Gastroesophageal sphincter (tissue), 4 donors: ENCODE data around the gene CCDC57. TPM values are rescaled to one million over a fixed set of nuclear protein-coding genes. Genes with fewer than 3 reads are reported as not detected.

Source experiments
- ATAC-seq: fragments of 150-250 bp; one replicate; pipeline ENCODE4 v1.9.1; 2016; ENCODE audit warnings: mild to moderate bottlenecking, moderate library complexity
- H3K27ac ChIP-seq, 4 donors: fragments of 200-600 bp; sonication (generic) in 3 of 4; 1 replicate in 3 of 4; 2 replicates in 1 of 4; pipeline ENCODE4 v1.5.1; 2016 to 2019
- H3K27me3 ChIP-seq: fragments of 200-600 bp; sonication (generic); one replicate; pipeline ENCODE4 v1.5.1; 2019
- H3K36me3 ChIP-seq, 2 donors: fragments of 200-600 bp; sonication (generic); one replicate each; pipeline ENCODE4 v1.5.1; 2019; ENCODE audit warnings: control low read depth in 1 of 2
- H3K4me1 ChIP-seq, 3 donors: fragments of 200-600 bp; sonication (generic); 1 replicate in 2 of 3; 2 replicates in 1 of 3; pipeline ENCODE4 v1.5.1; 2016 to 2019; ENCODE audit warnings: control low read depth in 2 of 3
- H3K4me3 ChIP-seq, 2 donors: fragments of 200-600 bp; sonication (generic); one replicate each; pipeline ENCODE4 v1.5.1; 2019; ENCODE audit warnings: mild to moderate bottlenecking in 1 of 2, moderate library complexity in 1 of 2
- H3K9me3 ChIP-seq, 3 donors: fragments of 200-600 bp; sonication (generic); one replicate each; pipeline ENCODE4 v1.5.1; 2017 to 2019; ENCODE audit warnings: control low read depth in 2 of 3
- CTCF ChIP-seq, 4 experiments: fragments of 200-600 bp in 2 of 4; fragments of 450-650 bp in 2 of 4; sonication (generic) in 1 of 4; IDR thresholded peaks; one replicate each; pipeline ENCODE4 v1.5.1; 2017 to 2019; ENCODE audit warnings: antibody characterized with exemption in 4 of 4, mild to moderate bottlenecking in 2 of 4, moderate library complexity in 2 of 4
- EP300 ChIP-seq: sonication (generic); formaldehyde crosslinking; IDR thresholded peaks from one replicate; pipeline ENCODE4 v1.6.1; 2017; ENCODE audit warnings: antibody characterized with exemption, mild to moderate bottlenecking
- POLR2A ChIP-seq, 2 donors: fragments of 450-650 bp; IDR thresholded peaks; one replicate each; pipeline ENCODE4 v1.6.1; 2017; ENCODE audit warnings: antibody characterized with exemption in 2 of 2, mild to moderate bottlenecking in 2 of 2, moderate library complexity in 1 of 2
- POLR2AphosphoS5 ChIP-seq: sonication (generic); formaldehyde crosslinking; IDR thresholded peaks from one replicate; pipeline ENCODE4 v1.6.1; 2017; ENCODE audit warnings: antibody characterized with exemption
- WGBS, 2 donors: methylation state at CpG; one replicate each; pipeline ENCODE4 v1.1.5; 2018; ENCODE audit warnings: low coverage in 1 of 2; 5-methylcytosine and 5-hydroxymethylcytosine counted together
- total RNA-seq, 4 donors: library from RNA; depleted of rRNA; stranded (reverse); fragments of >200 nt; gene quantifications; one replicate each; pipeline ENCODE4 v1.1.0, GENCODE V29; 2016

The CCDC57 gene
- total RNA-seq, 4 donors from 2014 or later: 6.5 to 28.2 (median 16.2) TPM

GRCh38 chr17:82118168-82118814 lies 94.4 kb downstream of the CCDC57 start:
- WGBS, 2 donors: 40 to 81% methylated on average over 1 to 18 of the region's 18 CpGs
- no peak for ATAC-seq
- Histone ChIP-seq H3K36me3 (peaks cover 0 to 48% of the 10 kb centered on the region in 2 donors), H3K27me3 (no peaks in the 10 kb centered on the region), H3K9me3 (no peaks in the 10 kb centered on the region), H3K4me3 (no peak overlapping the region), H3K4me1 (peaks cover 0 to 7% (median 0%) of the 10 kb centered on the region in 3 donors), H3K27ac (no peak overlapping the region)
- TF ChIP-seq CTCF (IDR thresholded peaks at IDR 0.05): no peak
- no peak for TF ChIP-seq POLR2AphosphoS5
- TF ChIP-seq POLR2A (IDR thresholded peaks at IDR 0.05): no peak
- no peak for TF ChIP-seq EP300

DNA sequence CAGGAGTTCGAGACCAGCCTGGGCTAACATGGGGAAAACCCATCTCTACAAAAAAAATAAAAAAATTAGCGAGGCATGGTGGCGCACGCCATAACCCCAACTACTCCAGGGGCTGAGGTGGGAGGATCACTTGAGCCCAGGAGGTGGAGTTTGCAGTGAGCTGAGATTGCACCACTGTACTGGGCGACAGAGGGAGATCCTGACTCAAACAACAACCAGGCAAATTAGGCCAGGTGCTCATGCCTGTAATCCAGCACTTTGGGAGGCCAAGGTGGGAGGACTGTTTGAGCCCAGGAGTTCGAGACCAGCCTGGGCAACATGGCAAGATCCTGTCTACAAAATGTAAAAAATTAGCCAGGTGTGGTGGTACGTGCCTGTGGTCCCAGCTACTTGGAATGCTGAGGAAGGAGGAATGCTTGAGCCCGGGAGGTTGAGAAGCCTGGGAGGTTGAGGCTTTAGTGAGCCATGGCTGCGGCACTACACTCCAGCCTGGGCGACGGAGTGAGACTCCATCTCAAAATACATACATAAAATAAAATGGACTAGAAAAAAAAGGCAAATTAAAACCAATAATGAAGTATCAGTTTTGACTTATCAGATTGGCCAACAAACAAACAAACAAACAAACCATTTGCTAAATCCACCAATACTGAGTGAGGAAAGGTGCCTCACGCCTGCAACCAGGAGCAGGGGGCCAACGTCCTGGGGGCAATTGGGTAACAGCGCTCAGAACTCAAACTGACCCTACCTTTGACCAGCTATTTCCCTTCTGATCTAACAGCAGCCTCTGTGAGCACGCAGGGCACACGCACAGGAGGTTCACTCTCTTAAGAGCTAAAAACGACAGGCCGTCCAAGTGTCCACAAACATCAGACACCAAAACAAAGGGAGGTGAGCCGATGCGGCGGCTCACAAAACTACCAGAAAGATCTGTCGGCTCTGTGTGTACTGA lies 95.2 kb downstream of the CCDC57 start:
- no peak overlapping the region for H3K27ac ChIP-seq
- H3K4me3 ChIP-seq: no peak overlapping the region
- no peaks in the 10 kb centered on the region for H3K9me3 ChIP-seq
- H3K27me3 ChIP-seq: no peaks in the 10 kb centered on the region
- peaks cover 0 to 52% of the 10 kb centered on the region in 2 donors for H3K36me3 ChIP-seq
- no peak for ATAC-seq
- TF ChIP-seq POLR2AphosphoS5 (no peak), EP300 (no peak), POLR2A (IDR thresholded peaks at IDR 0.05) (no peak), CTCF (IDR thresholded peaks at IDR 0.05) (no peak)
- WGBS, 2 donors: 77 to 83% methylated on average over 9 to 21 of the region's 22 CpGs
- H3K4me1 ChIP-seq: peaks cover 0 to 7% (median 0%) of the 10 kb centered on the region in 3 donors

GRCh38 chr17:82116246-82116645 lies 96.4 kb downstream of the CCDC57 start:
- H3K9me3 ChIP-seq: no peaks in the 10 kb centered on the region
- WGBS, 2 donors: 62% methylated on average over 3 of the region's 6 CpGs; no CpG with 5 or more reads in 1 of the 2 donors
- no peak for ATAC-seq
- no peak overlapping the region for H3K27ac ChIP-seq
- no peak overlapping the region for H3K4me3 ChIP-seq
- no peaks in the 10 kb centered on the region for H3K27me3 ChIP-seq
- peaks cover 0 to 7% (median 0%) of the 10 kb centered on the region in 3 donors for H3K4me1 ChIP-seq
- TF ChIP-seq POLR2AphosphoS5 (no peak), POLR2A (IDR thresholded peaks at IDR 0.05) (no peak), EP300 (no peak), CTCF (IDR thresholded peaks at IDR 0.05) (no peak)
- H3K36me3 ChIP-seq: peaks cover 0 to 47% of the 10 kb centered on the region in 2 donors

GRCh38 chr17:82114872-82115271 lies 97.8 kb downstream of the CCDC57 start:
- no peaks in the 10 kb centered on the region for H3K27me3 ChIP-seq
- H3K27ac ChIP-seq: no peak overlapping the region
- H3K9me3 ChIP-seq: no peaks in the 10 kb centered on the region
- peaks cover 0 to 45% of the 10 kb centered on the region in 2 donors for H3K36me3 ChIP-seq
- 100% methylated on average over 1 to 3 of the region's 9 CpGs for WGBS, 2 donors
- TF ChIP-seq POLR2AphosphoS5: no peak
- TF ChIP-seq CTCF (IDR thresholded peaks at IDR 0.05): no peak
- no peak for TF ChIP-seq POLR2A (IDR thresholded peaks at IDR 0.05)
- no peak for TF ChIP-seq EP300
- ATAC-seq: no peak
- H3K4me1 ChIP-seq: peaks cover 0 to 7% (median 0%) of the 10 kb centered on the region in 3 donors
- no peak overlapping the region for H3K4me3 ChIP-seq
